H1 (cell line): Measurements from ENCODE around the gene RGS4. TPM values are rescaled to one million over a fixed set of nuclear protein-coding genes. Genes with fewer than 3 reads are reported as not detected.

ENCODE experiments used
- CTCF ChIA-PET: fragments of 300-600 bp; sonication (Branson Sonifier 250); formaldehyde crosslinking; loops from one replicate; lab custom pipeline; 2021; ENCODE audit not compliant: partially characterized antibody; lab: Charles Lee
- POLR2A ChIA-PET: fragments of 300-600 bp; sonication (Branson Sonifier 250); formaldehyde crosslinking; loops from one replicate; lab custom pipeline; 2021; ENCODE audit warnings: inconsistent platforms; ENCODE audit not compliant: partially characterized antibody; lab: Charles Lee
- DNase-seq, 2 experiments: peaks; one replicate each; pipeline versions ENCODE4 v3.0.0 to v3.0.0-alpha.2; 2010 to 2022; ENCODE audit warnings: low spot score in 2 of 2, low read depth in 1 of 2, mixed read lengths in 1 of 2
- FAIRE-seq: peaks from 2 replicates; lab custom pipeline; 2011; peaks lifted over from hg19 to GRCh38; lab: Jason Lieb, UNC
- H2AFZ ChIP-seq: 2 replicates; pipeline ENCODE4 v1.8.1; 2012; ENCODE audit warnings: low read length, inconsistent platforms
- H2AK5ac ChIP-seq: 2 replicates; pipeline ENCODE4 v1.6.1; 2013; ENCODE audit warnings: low read depth, low read length
- H2BK120ac ChIP-seq: replicated peaks from 2 replicates; pipeline ENCODE3; 2013; ENCODE audit warnings: low read depth, low read length, inconsistent platforms
- H2BK12ac ChIP-seq: 2 replicates; pipeline ENCODE4 v1.6.1; 2013; ENCODE audit warnings: low read depth, low read length
- H2BK15ac ChIP-seq: 2 replicates; pipeline ENCODE4 v1.6.1; 2013; ENCODE audit warnings: low read length
- H2BK20ac ChIP-seq: 2 replicates; pipeline ENCODE4 v1.6.1; 2013; ENCODE audit warnings: low read length
- H2BK5ac ChIP-seq: 2 replicates; pipeline ENCODE4 v1.6.1; 2013; ENCODE audit warnings: low read depth, low read length
- H3K14ac ChIP-seq: 2 replicates; pipeline ENCODE4 v1.6.1; 2013; ENCODE audit warnings: inconsistent platforms; ENCODE audit not compliant: insufficient read length
- H3K18ac ChIP-seq: 2 replicates; pipeline ENCODE4 v1.6.1; 2013; ENCODE audit warnings: low read length; ENCODE audit errors: extremely low read depth
- H3K23ac ChIP-seq: 2 replicates; pipeline ENCODE4 v1.6.1; 2013; ENCODE audit warnings: inconsistent platforms; ENCODE audit not compliant: insufficient read length
- H3K23me2 ChIP-seq: 2 replicates; pipeline ENCODE4 v1.6.1; 2013; ENCODE audit warnings: low read depth, low read length
- H3K27ac ChIP-seq: 2 replicates; pipeline ENCODE4 v1.6.1; 2011; ENCODE audit warnings: low read depth, low read length, inconsistent platforms
- H3K27me3 ChIP-seq, 4 experiments: replicated peaks in 1 of 4; 1 replicate in 1 of 4; 2 replicates in 3 of 4; pipeline versions ENCODE4 v1.6.1 to v1.8.1; 2011 to 2013; ENCODE audit warnings: low read length in 3 of 4, mild to moderate bottlenecking in 3 of 4, inconsistent platforms in 2 of 4, mixed read lengths in 2 of 4, moderate library complexity in 1 of 4; ENCODE audit not compliant: control insufficient read depth in 3 of 4, insufficient read depth in 3 of 4; ENCODE audit errors: extremely low read depth in 1 of 4
- H3K36me3 ChIP-seq, 4 experiments: 2 replicates each; pipeline versions ENCODE4 v1.6.1 to v1.8.1; 2011 to 2013; ENCODE audit warnings: mild to moderate bottlenecking in 4 of 4, low read length in 3 of 4, moderate library complexity in 2 of 4, control low read depth in 1 of 4, inconsistent platforms in 1 of 4; ENCODE audit not compliant: insufficient read depth in 4 of 4, control insufficient read depth in 2 of 4
- H3K4ac ChIP-seq: replicated peaks from 2 replicates; pipeline ENCODE3; 2013; ENCODE audit warnings: low read length, low read depth, mixed read lengths, inconsistent platforms; ENCODE audit not compliant: insufficient read length
- H3K4me1 ChIP-seq, 4 experiments: replicated peaks in 1 of 4; 1 replicate in 1 of 4; 2 replicates in 3 of 4; pipeline versions ENCODE4 v1.6.1 to v1.8.1; 2011 to 2013; ENCODE audit warnings: low read length in 3 of 4, inconsistent platforms in 2 of 4, mixed read lengths in 1 of 4; ENCODE audit not compliant: insufficient read depth in 4 of 4, control insufficient read depth in 3 of 4
- H3K4me2 ChIP-seq, 2 experiments: 2 replicates each; pipeline versions ENCODE4 v1.6.1 to v1.8.1; 2011 to 2013; ENCODE audit warnings: low read depth in 2 of 2, low read length in 2 of 2, control low read depth in 1 of 2, inconsistent platforms in 1 of 2, mild to moderate bottlenecking in 1 of 2; ENCODE audit not compliant: insufficient read depth in 1 of 2
- H3K4me3 ChIP-seq, 4 experiments: fragments of 200-600, 300-600 bp in 1 of 4; sonication (generic), shearing (Covaris generic), sonication (Bioruptor Twin) in 1 of 4; 2 replicates each; pipeline versions ENCODE4 v1.5.1 to v1.8.1; 2011 to 2016; ENCODE audit warnings: low read length in 4 of 4, low read depth in 3 of 4, control low read depth in 2 of 4, inconsistent platforms in 2 of 4, mild to moderate bottlenecking in 2 of 4, mixed read lengths in 1 of 4, moderate library complexity in 1 of 4; ENCODE audit not compliant: insufficient read depth in 2 of 4; ENCODE audit errors: extremely low read depth in 1 of 4
- H3K56ac ChIP-seq: replicated peaks from 2 replicates; pipeline ENCODE3; 2013; ENCODE audit warnings: low read depth, mild to moderate bottlenecking, mixed read lengths, low read length, inconsistent platforms; ENCODE audit not compliant: insufficient read length
- H3K79me1 ChIP-seq: 2 replicates; pipeline ENCODE4 v1.6.1; 2013; ENCODE audit warnings: low read depth, low read length, control low read depth
- H3K79me2 ChIP-seq, 2 experiments: 2 replicates each; pipeline versions ENCODE4 v1.6.1 to v1.8.1; 2012 to 2013; ENCODE audit warnings: low read length in 2 of 2, mild to moderate bottlenecking in 2 of 2, inconsistent platforms in 1 of 2; ENCODE audit not compliant: insufficient read depth in 2 of 2, control insufficient read depth in 1 of 2
- H3K9ac ChIP-seq, 4 experiments: replicated peaks in 1 of 4; 1 replicate in 1 of 4; 2 replicates in 3 of 4; pipeline versions ENCODE4 v1.6.1 to v1.8.1; 2011 to 2013; ENCODE audit warnings: low read depth in 3 of 4, low read length in 3 of 4, control low read depth in 2 of 4, mild to moderate bottlenecking in 2 of 4, moderate library complexity in 2 of 4, inconsistent platforms in 1 of 4; ENCODE audit errors: extremely low read depth in 1 of 4
- H3K9me3 ChIP-seq, 2 experiments: 2 replicates each; pipeline versions ENCODE4 v1.6.1 to v1.8.1; 2012 to 2013; ENCODE audit warnings: mild to moderate bottlenecking in 2 of 2, moderate library complexity in 2 of 2, control low read depth in 1 of 2, inconsistent platforms in 1 of 2, low read depth in 1 of 2, low read length in 1 of 2, mixed read lengths in 1 of 2; ENCODE audit not compliant: insufficient read depth in 2 of 2
- H4K20me1 ChIP-seq, 2 experiments: replicated peaks in 1 of 2; 2 replicates each; pipeline versions ENCODE3 to v1.8.1; 2011 to 2013; ENCODE audit warnings: inconsistent platforms in 2 of 2, low read length in 2 of 2, mild to moderate bottlenecking in 1 of 2; ENCODE audit not compliant: insufficient read depth in 2 of 2, control insufficient read depth in 1 of 2
- H4K5ac ChIP-seq: 2 replicates; pipeline ENCODE4 v1.6.1; 2013; ENCODE audit warnings: low read length, low read depth, mixed read lengths, inconsistent platforms; ENCODE audit not compliant: insufficient read length
- H4K8ac ChIP-seq: 2 replicates; pipeline ENCODE4 v1.8.0; 2013; ENCODE audit warnings: mild to moderate bottlenecking, moderate library complexity, low read length, inconsistent platforms; ENCODE audit not compliant: insufficient read depth; ENCODE audit errors: extremely low read depth
- H4K91ac ChIP-seq: replicated peaks from 2 replicates; pipeline ENCODE3; 2013; ENCODE audit warnings: low read length, mixed read lengths, inconsistent platforms; ENCODE audit not compliant: insufficient read length
- RAD21 ChIP-seq, 2 experiments: IDR thresholded peaks in 1 of 2; conservative IDR thresholded peaks in 1 of 2; 2 replicates each; pipeline ENCODE4 v1.6.1; 2011; ENCODE audit warnings: low read depth in 2 of 2, low read length in 2 of 2, improper control_type of control experiment in 1 of 2, inconsistent platforms in 1 of 2, mild to moderate bottlenecking in 1 of 2, moderate library complexity in 1 of 2
- SAP30 ChIP-seq: fragments of 300-600 bp; sonication (generic); IDR thresholded peaks from 2 replicates; pipeline ENCODE4 v1.7.1; 2012; ENCODE audit warnings: low read length, moderate library complexity, mild to moderate bottlenecking, inconsistent platforms; ENCODE audit not compliant: insufficient read depth, insufficient replicate concordance
- WGBS, 2 experiments: shearing (Covaris generic) in 1 of 2; methylation state at CpG; one replicate each; pipeline versions ENCODE4 v1.1.6 to v1.1.7; 2013 to 2015; ENCODE audit warnings: low lambda C conversion rate in 2 of 2, mixed read lengths in 2 of 2, inconsistent platforms in 1 of 2, low coverage in 1 of 2, missing lambda C conversion rate in 1 of 2; ENCODE audit not compliant: insufficient replicate concordance in 2 of 2, insufficient coverage in 1 of 2, insufficient read length in 1 of 2; ENCODE audit errors: extremely low coverage in 1 of 2, missing lambda C conversion rate in 1 of 2; 5-methylcytosine and 5-hydroxymethylcytosine counted together
- polyA plus RNA-seq, 7 experiments: library from polyadenylated mRNA; depleted of rRNA in 3 of 7; stranded (reverse) in 5 of 7; unstranded in 2 of 7; fragments of >200 nt in 5 of 7; fragments of 200-250 nt in 2 of 7; gene quantifications; 1 replicate in 5 of 7; 2 replicates in 1 of 7; 4 replicates in 1 of 7; pipeline versions ENCODE4 v1.2.1 to v1.2.3, GENCODE V29; 2011 to 2013; ENCODE audit warnings: missing spikeins in 2 of 7, mixed read lengths in 2 of 7
- total RNA-seq: library from RNA; stranded (reverse); fragmentation: NEBNext Ultra II Directional; extraction: Animal tissue kit (Norgen Biotek cat#: 25700); gene quantifications from 2 replicates; pipeline ENCODE4 v1.2.1, GENCODE V29; 2021
- TF ChIP-seq, protein P1 (sequence below), 3 experiments: IDR thresholded peaks; 1 replicate in 2 of 3; 2 replicates in 1 of 3; pipeline versions ENCODE4 v1.5.1 to v1.6.1; 2011; ENCODE audit warnings: low read length in 3 of 3, mild to moderate bottlenecking in 3 of 3, inconsistent platforms in 2 of 3, low read depth in 1 of 3, moderate library complexity in 1 of 3; ENCODE audit not compliant: insufficient read depth in 1 of 3; ENCODE audit errors: control extremely low read depth in 1 of 3

Gene RGS4
- total and polyA plus RNA-seq, 2 of the 8 experiments (the other 6 are each of a cell fraction or from before 2014, with no cell fraction given) = 0.26 to 0.74 TPM

DNA sequence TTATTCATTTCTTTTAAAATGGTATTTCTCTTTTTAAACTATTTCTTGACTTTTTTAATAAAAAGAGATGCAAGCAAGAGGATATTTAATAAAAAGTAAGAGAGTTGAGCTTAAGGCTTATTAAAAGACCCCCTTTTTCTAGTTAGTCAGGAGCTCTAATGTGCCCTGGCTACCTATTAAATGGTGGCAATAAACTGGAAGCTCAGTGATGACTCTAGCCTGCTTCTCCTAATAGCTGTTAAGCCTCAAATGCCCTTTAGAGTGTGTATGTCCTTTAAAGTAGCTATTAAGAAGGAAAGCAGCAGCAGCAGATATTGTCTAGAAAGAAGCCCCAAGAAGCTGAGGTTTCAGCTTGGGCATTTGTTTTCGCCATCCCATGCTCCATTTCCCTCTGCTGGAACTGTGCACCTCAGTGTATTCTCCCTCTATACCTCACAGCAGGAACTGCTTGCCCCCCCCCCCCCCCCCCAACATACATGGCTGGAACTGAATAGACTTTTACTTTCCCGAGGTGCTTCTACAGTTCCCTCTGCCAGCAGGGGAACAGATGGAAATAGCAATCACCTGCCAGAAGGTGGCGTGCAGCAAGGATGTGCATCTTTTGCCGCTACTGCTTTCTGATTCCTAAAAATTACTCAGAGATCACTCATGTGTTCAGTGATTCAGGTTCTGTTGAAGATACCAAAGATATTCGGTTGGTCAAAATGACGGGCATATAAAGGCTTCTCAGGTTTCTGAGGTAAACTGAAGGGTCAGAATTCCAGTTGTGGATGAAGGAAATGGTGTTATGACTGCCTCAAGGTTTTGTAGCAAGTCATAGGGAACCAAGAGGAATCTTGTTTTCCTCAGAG is 2.5 kb downstream of the RGS4 start:
- no peak overlapping the region for H3K27ac ChIP-seq
- peak; percentile 88 for FAIRE-seq

More for the DNA sequence above, 2.5 kb downstream of the RGS4 start:
- H3K4me3 ChIP-seq = no peak overlapping the region
- TF ChIP-seq RAD21 (IDR thresholded peaks at IDR 0.05 in 1 of 2, conservative IDR thresholded peaks at IDR 0.05 in 1 of 2; ENCODE audit: low read depth in 2 of 2, low read length in 2 of 2) (peak; percentile 65 to 72), SAP30 (no peak)
- TF ChIP-seq, protein P1, sequence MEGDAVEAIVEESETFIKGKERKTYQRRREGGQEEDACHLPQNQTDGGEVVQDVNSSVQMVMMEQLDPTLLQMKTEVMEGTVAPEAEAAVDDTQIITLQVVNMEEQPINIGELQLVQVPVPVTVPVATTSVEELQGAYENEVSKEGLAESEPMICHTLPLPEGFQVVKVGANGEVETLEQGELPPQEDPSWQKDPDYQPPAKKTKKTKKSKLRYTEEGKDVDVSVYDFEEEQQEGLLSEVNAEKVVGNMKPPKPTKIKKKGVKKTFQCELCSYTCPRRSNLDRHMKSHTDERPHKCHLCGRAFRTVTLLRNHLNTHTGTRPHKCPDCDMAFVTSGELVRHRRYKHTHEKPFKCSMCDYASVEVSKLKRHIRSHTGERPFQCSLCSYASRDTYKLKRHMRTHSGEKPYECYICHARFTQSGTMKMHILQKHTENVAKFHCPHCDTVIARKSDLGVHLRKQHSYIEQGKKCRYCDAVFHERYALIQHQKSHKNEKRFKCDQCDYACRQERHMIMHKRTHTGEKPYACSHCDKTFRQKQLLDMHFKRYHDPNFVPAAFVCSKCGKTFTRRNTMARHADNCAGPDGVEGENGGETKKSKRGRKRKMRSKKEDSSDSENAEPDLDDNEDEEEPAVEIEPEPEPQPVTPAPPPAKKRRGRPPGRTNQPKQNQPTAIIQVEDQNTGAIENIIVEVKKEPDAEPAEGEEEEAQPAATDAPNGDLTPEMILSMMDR (IDR thresholded peaks at IDR 0.05; ENCODE audit: control extremely low read depth in 1 of 3, insufficient read depth in 1 of 3, low read depth in 1 of 3, low read length in 3 of 3) = peak; percentile 73 to 86 (median 77)
- TF ChIP-seq, all 59 proteins: peak for 2
- Histone ChIP-seq H2BK12ac (no peak overlapping the region), H3K36me3 (no peaks in the 10 kb centered on the region), H3K23ac (no peak overlapping the region), H3K9ac (no peak overlapping the region), H3K4me2 (no peak overlapping the region), H3K4me1 (no peaks in the 10 kb centered on the region; a peak in 1 of 7 replicates), H3K79me1 (no peaks in the 10 kb centered on the region), H2AFZ (peak overlapping the region; percentile 93), H2BK5ac (no peak overlapping the region), H3K4ac (no peak overlapping the region), H3K27me3 (no peaks in the 10 kb centered on the region), H3K23me2 (no peaks in the 10 kb centered on the region), H3K79me2 (no peaks in the 10 kb centered on the region), H2BK120ac (no peak overlapping the region), H2BK20ac (no peak overlapping the region), H3K9me3 (peaks cover 0 to 5% of the 10 kb centered on the region in 2 experiments; a peak in 1 of 4 replicates), H2AK5ac (no peak overlapping the region), H2BK15ac (no peak overlapping the region), H4K8ac (no peak overlapping the region), H3K14ac (no peak overlapping the region), H3K56ac (no peak overlapping the region), H4K91ac (no peak overlapping the region), H4K20me1 (no peaks in the 10 kb centered on the region), H3K18ac (no peak overlapping the region), H4K5ac (no peak overlapping the region)
- WGBS, 2 experiments = 13% methylated on average over 4 of the region's 6 CpGs; no CpG with 5 or more reads in 1 of the 2 experiments
- peak; percentile 3 to 63 for DNase-seq
- ChIA-PET POLR2A (interaction anchor here (0.7 kb wide), 1 partner anchor 244 kb away, joined by 5 read pairs; no protein-coding TSS in a partner anchor), CTCF (interaction anchor here (0.5 to 7.5 kb wide), 27 partner anchors 10 to 250 kb away, joined by 3 to 86 read pairs (median 5); partner anchors contain the start of genes CCDC190 and NUF2)
